CD8-positive, alpha-beta memory T cell (primary cell): ENCODE measurements around the gene GLDN. TPM values are rescaled to one million over a fixed set of nuclear protein-coding genes. Genes with fewer than 3 reads are reported as not detected.

Experiments
- polyA plus RNA-seq: library from polyadenylated mRNA; unstranded; fragments of 300-500 nt; fragmentation: Illumina TruSeq; gene quantifications from one replicate; pipeline ENCODE4 v1.2.3, GENCODE V29; 2021
- total RNA-seq, 2 experiments: library from RNA; stranded (reverse); gene quantifications; one replicate each; pipeline ENCODE4 v1.2.3, GENCODE V29; 2021

The GLDN gene
- total and polyA plus RNA-seq, 3 experiments from 2014 or later, result not detected

Other genes starting within 250 kb of the GLDN start
- gene TNFAIP8L3, start 246.7 kb upstream of the GLDN start, total RNA-seq, result 1 to 10 TPM; 1.7 to 2.1 TPM
- gene TNFAIP8L3, start 246.7 kb upstream of the GLDN start, polyA plus RNA-seq, result not detected
- not detected for gene CYP19A1, start 3.1 kb upstream of the GLDN start, total RNA-seq
- gene CYP19A1, start 3.1 kb upstream of the GLDN start, polyA plus RNA-seq, result not detected